22Rv1 (cell line): Measurements from ENCODE around the gene CAAP1.
A peak's percentile ranks its signal among the peaks of the same experiment; 100 is the strongest.

Experiments used
- H3K27ac ChIP-seq: fragments of 450-650 bp; 2 replicates; pipeline ENCODE4 v1.5.1; 2017
- ZFX ChIP-seq: fragments of 450-650 bp; IDR thresholded peaks from 2 replicates; pipeline ENCODE4 v1.6.1; 2017; ENCODE audit warnings: antibody characterized with exemption, borderline replicate concordance
- TF ChIP-seq, protein P1 (sequence below): fragments of 450-650 bp; IDR thresholded peaks from 2 replicates; pipeline ENCODE4 v1.5.1; 2017; ENCODE audit warnings: mild to moderate bottlenecking

CAAP1 gene

DNA sequence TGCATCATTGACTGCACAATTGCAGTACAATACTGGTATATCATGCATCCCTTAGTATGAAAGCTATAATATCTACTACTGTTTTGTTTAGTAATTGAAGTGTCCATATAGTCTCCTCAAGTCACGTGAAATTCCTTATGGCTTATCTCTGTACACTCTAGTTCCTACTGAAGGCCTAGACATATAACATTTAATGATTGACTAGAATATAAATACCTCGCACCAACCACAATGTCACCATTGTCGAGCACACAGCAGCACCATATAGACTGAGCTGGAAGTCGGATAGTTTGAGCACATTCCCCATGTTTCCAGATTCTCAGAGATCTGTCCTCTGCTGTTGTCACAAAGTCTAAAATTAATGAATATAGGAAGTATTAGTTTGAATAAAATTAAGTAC, 33.0 kb upstream of the CAAP1 start:
- TF ChIP-seq ZFX: no peak
- TF ChIP-seq, protein P1, sequence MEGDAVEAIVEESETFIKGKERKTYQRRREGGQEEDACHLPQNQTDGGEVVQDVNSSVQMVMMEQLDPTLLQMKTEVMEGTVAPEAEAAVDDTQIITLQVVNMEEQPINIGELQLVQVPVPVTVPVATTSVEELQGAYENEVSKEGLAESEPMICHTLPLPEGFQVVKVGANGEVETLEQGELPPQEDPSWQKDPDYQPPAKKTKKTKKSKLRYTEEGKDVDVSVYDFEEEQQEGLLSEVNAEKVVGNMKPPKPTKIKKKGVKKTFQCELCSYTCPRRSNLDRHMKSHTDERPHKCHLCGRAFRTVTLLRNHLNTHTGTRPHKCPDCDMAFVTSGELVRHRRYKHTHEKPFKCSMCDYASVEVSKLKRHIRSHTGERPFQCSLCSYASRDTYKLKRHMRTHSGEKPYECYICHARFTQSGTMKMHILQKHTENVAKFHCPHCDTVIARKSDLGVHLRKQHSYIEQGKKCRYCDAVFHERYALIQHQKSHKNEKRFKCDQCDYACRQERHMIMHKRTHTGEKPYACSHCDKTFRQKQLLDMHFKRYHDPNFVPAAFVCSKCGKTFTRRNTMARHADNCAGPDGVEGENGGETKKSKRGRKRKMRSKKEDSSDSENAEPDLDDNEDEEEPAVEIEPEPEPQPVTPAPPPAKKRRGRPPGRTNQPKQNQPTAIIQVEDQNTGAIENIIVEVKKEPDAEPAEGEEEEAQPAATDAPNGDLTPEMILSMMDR: no peak
- H3K27ac ChIP-seq: no peak overlapping the region

GRCh38 chr9:26919698-26920097, 27.1 kb upstream of the CAAP1 start:
- no peak overlapping the region for H3K27ac ChIP-seq
- TF ChIP-seq, protein P1: no peak
- TF ChIP-seq ZFX: no peak

GRCh38 chr9:26913138-26913668, 20.6 kb upstream of the CAAP1 start:
- TF ChIP-seq ZFX: no peak
- TF ChIP-seq, protein P1: no peak
- no peak overlapping the region for H3K27ac ChIP-seq

- TF ChIP-seq, protein P1: no peak
- no peak for TF ChIP-seq ZFX
- H3K27ac ChIP-seq: no peak overlapping the region
Measured at GRCh38 chr9:26904671-26905070, 12.1 kb upstream of the CAAP1 start.

GRCh38 chr9:26904070-26904469, 11.5 kb upstream of the CAAP1 start:
- TF ChIP-seq, protein P1: no peak
- no peak for TF ChIP-seq ZFX
- no peak overlapping the region for H3K27ac ChIP-seq

- peak overlapping the region; percentile 98 for H3K27ac ChIP-seq
- TF ChIP-seq, protein P1: no peak
- no peak for TF ChIP-seq ZFX
Measured at GRCh38 chr9:26893030-26893676, 551 bp upstream of the CAAP1 start.

DNA sequence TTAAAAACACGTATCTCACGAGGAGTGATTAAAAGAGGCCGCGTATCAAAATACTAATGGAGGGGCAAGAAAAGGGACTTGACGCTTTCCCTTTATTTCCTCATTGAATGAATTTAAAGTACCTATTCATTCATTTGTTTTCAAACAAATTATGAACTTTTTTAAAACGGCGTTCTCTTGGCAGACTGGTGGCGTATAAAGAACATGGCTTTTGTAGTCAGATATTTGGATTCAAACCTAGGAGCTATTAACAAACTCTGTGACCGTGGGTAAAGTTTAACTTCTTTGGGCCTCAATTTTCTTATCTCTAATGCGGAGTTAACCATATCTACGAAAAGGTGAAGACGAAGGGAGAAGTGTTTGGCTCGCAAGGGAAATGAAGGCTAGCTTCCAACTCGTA, 876 bp downstream of the CAAP1 start:
- TF ChIP-seq, protein P1: no peak
- no peak for TF ChIP-seq ZFX
- peak overlapping the region; percentile 98 for H3K27ac ChIP-seq
